ELF-1 (cell line): ENCODE data around the gene HMGXB3.

ENCODE experiments used
- DNase-seq: peaks from one replicate; pipeline ENCODE4 v3.0.0-alpha.2; 2016; ENCODE audit warnings: low read depth, low spot score

HMGXB3 gene

DNA sequence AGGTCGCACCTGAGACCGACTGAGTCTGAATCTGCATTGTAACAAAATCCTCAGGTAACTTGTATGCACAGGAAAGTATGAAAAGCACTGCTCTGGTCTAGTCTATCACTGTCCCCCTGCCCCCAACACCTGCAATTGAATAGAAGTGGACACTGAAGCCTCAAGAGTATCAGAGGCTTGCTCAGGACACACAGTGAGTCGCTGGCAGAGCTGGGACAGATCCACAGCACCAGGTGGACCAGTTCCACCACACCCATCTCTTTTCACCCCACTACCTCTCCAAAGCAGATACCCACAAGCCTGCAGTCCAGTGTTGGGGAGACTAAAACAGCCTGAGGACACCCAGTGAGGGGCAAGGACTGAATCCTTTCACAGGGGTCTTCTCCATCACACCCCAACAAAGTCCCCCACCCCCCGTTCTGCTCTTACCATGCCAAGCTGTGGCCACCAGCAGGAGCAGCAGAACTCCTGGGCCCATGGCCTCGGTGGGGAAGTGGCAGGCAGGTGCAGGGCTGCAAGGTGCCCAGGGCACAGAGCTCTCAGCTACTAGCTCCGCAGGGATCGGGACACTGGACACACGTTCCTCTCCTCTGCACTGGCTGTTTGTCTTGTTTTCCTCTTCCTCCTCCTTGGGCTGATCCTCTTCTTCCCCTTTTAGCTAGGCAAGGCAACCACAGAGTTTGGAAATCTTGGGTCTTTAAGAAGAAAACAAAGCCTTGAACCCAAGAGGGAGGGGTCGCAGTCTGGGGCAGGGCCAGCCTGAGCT, 85.6 kb downstream of the HMGXB3 start, which contains the start of gene CSF1R:
Gene CSF1R (minus strand): TSS at position 605 of the 766 bp plus-strand sequence. CDS start 127 bp downstream, at position 478.
- no peak for DNase-seq

- no peak for DNase-seq
Measured at GRCh38 chr5:150092159-150092787, 91.7 kb downstream of the HMGXB3 start.

DNA sequence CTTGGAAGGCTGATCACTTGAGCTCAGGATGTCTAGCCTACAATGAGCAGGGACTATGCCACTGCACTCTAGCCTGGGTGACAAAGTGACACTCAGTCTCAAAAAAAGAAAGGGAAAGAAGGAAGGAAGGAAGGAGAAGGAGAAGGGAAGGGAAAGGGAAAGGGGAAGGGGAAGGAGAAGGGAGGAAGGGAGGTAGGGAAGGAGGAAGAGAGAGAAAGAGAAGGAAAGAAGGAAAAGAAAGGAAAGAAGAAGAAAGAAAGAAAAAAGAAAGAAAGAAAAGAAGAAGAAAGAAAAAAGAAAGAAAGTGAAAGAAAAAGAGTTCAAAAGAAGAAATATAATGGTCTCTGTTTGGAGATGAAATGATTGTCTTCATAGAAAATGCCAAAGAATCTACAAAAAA, 96.6 kb downstream of the HMGXB3 start:
- no peak for DNase-seq

DNA sequence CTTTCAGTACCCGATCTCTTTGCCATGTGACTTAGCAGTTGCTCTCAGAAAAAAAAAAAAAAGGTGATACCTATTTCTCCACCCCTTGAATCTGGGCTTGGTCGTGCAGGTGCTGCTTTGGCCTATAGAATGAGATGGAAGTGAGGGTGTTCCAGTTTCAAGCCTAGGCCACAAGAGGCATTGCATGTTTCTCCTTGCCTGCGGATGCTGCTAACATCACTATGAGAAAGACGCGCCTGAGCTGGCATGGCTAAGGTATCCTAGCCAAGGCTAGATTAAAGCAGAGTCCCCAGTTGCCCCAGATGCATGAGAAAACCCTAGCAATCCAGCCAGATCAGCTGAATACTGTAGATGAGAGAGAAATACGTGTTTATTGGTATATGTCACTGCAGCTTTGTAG, 100.5 kb downstream of the HMGXB3 start:
- DNase-seq, result no peak
